ENCODE results near the gene FOXK1. TPM values are rescaled to one million over a fixed set of nuclear protein-coding genes. Genes with fewer than 3 reads are reported as not detected.
A peak's percentile ranks its signal among the peaks of the same experiment; 100 is the strongest.

FOXK1 gene
- total and polyA plus RNA-seq, 7 donors, result 4.2 to 26.4 (median 16.8) TPM

GRCh38 chr7:4785371-4785770 is 103.3 kb downstream of the FOXK1 start:
- H3K4me1 ChIP-seq, result no peaks in the 10 kb centered on the region
- H3K27ac ChIP-seq, result no peak overlapping the region
- no peaks in the 10 kb centered on the region for H3K27me3 ChIP-seq (ENCODE audit: insufficient read depth in 3 of 3, low read length in 2 of 3)
- H3K4me3 ChIP-seq, result no peak overlapping the region
- intact Hi-C loops (cut with DNase I), result no loop called here
- WGBS, 3 donors, result 89 to 92% (median 89%) methylated on average over 13 to 20 of the region's 20 CpGs
- ATAC-seq (no peak), DNase-seq (no peak)
- H3K36me3 ChIP-seq (ENCODE audit: insufficient read depth in 1 of 2, low read depth in 1 of 2), result peaks cover 5 to 99% of the 10 kb centered on the region in 2 donors
- TF ChIP-seq CTCF (IDR thresholded peaks at IDR 0.05), result no peak
- no peaks in the 10 kb centered on the region for H3K9me3 ChIP-seq

GRCh38 chr7:4786015-4786414 is 103.9 kb downstream of the FOXK1 start:
- no peak overlapping the region for H3K27ac ChIP-seq
- H3K36me3 ChIP-seq (ENCODE audit: insufficient read depth in 1 of 2, low read depth in 1 of 2), result peaks cover 5 to 99% of the 10 kb centered on the region in 2 donors
- no peaks in the 10 kb centered on the region for H3K27me3 ChIP-seq (ENCODE audit: insufficient read depth in 3 of 3, low read length in 2 of 3)
- no peak for ATAC-seq
- no peaks in the 10 kb centered on the region for H3K9me3 ChIP-seq
- no peak for DNase-seq
- WGBS, 3 donors, result 89 to 94% (median 93%) methylated on average over 17 of the region's 17 CpGs
- intact Hi-C loops (cut with DNase I), result no loop called here
- no peak overlapping the region for H3K4me3 ChIP-seq
- no peak for TF ChIP-seq CTCF (IDR thresholded peaks at IDR 0.05)
- H3K4me1 ChIP-seq, result no peaks in the 10 kb centered on the region

GRCh38 chr7:4787541-4787940 is 105.4 kb downstream of the FOXK1 start:
- peak in 1 of 2 donors; percentile 10 for DNase-seq
- Histone ChIP-seq H3K36me3 (ENCODE audit: insufficient read depth in 1 of 2, low read depth in 1 of 2) (peaks cover 2 to 91% of the 10 kb centered on the region in 2 donors), H3K27ac (no peak overlapping the region), H3K4me1 (peaks cover under 1% of the 10 kb centered on the region), H3K27me3 (ENCODE audit: insufficient read depth in 3 of 3, low read length in 2 of 3) (no peaks in the 10 kb centered on the region), H3K9me3 (no peaks in the 10 kb centered on the region), H3K4me3 (no peak overlapping the region)
- ATAC-seq, result no peak
- WGBS, 3 donors, result 88 to 92% (median 91%) methylated on average over 12 to 17 of the region's 17 CpGs
- intact Hi-C loops (cut with DNase I), result no loop called here
- TF ChIP-seq CTCF (IDR thresholded peaks at IDR 0.05), result no peak

GRCh38 chr7:4787947-4788626 is 106.0 kb downstream of the FOXK1 start:
- no peaks in the 10 kb centered on the region for H3K27me3 ChIP-seq (ENCODE audit: insufficient read depth in 3 of 3, low read length in 2 of 3)
- TF ChIP-seq CTCF (IDR thresholded peaks at IDR 0.05), result no peak
- ATAC-seq (no peak), DNase-seq (peak in 1 of 2 donors; percentile 9)
- no peak overlapping the region for H3K4me3 ChIP-seq
- no peak overlapping the region for H3K27ac ChIP-seq
- H3K4me1 ChIP-seq, result peaks cover 6% of the 10 kb centered on the region
- H3K9me3 ChIP-seq, result no peaks in the 10 kb centered on the region
- intact Hi-C loops (cut with DNase I), result no loop called here
- WGBS, 3 donors, result 86 to 89% (median 87%) methylated on average over 18 to 23 of the region's 23 CpGs
- H3K36me3 ChIP-seq (ENCODE audit: insufficient read depth in 1 of 2, low read depth in 1 of 2), result peaks cover 2 to 86% of the 10 kb centered on the region in 2 donors
